Measurements from ENCODE around the gene SH3D19.

DNA sequence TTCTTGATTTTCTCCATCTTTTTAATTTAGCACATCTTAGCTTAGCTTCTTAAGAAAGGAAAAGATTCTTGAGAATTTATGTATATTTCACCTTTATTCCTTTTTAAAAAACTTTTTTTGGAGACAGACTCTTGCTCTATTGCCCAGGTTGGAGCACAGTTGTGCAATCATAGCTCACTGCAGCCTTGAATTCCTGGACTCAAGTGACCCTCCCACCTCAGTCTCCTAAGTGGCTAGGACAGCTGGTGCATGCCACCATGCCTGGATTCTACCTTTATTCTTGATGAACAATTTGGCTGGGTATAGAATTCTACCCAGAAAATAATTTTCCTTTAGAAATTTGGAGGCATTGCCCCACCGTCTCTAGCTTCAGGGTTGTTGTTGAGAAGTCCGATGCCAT lies 19.5 kb upstream of the SH3D19 start:
- no peak for TF ChIP-seq CTCF (IDR thresholded peaks at IDR 0.05)
- no peak for TF ChIP-seq EZH2 (IDR thresholded peaks at IDR 0.05)
